K562 (cell line): ENCODE measurements around the gene PHETA1. TPM values are rescaled to one million over a fixed set of nuclear protein-coding genes. Genes with fewer than 3 reads are reported as not detected.

Experiments
- CBX3 ChIP-seq, 2 experiments: IDR thresholded peaks; 1 replicate in 1 of 2; 2 replicates in 1 of 2; pipeline ENCODE4 v1.6.1; 2012; ENCODE audit warnings: inconsistent platforms in 2 of 2, low read length in 2 of 2, borderline replicate concordance in 1 of 2, control low read depth in 1 of 2
- CEBPG ChIP-seq, 3 experiments: fragments of 200-800 bp in 1 of 3; sonication (Bioruptor generic) in 1 of 3; sonication (generic) in 1 of 3; formaldehyde crosslinking in 1 of 3; IDR thresholded peaks in 2 of 3; conservative IDR thresholded peaks in 1 of 3; 2 replicates each; pipeline versions ENCODE4 v1.6.1 to v1.8.0; 2016 to 2022; ENCODE audit warnings: missing compliant biosample characterization in 2 of 3, missing genetic modification characterization in 2 of 3, mild to moderate bottlenecking in 1 of 3, missing genetic modification reagents in 1 of 3
- EHMT2 ChIP-seq: fragments of 450-650 bp; IDR thresholded peaks from 2 replicates; pipeline ENCODE4 v1.6.1; 2018; ENCODE audit warnings: antibody characterized with exemption
- HNRNPH1 ChIP-seq: fragments of 200-400 bp; formaldehyde crosslinking; optimal IDR thresholded peaks from 2 replicates; pipeline ENCODE3; 2017; ENCODE audit warnings: low read depth, mild to moderate bottlenecking, low read length, moderate library complexity
- MAZ ChIP-seq, 2 experiments: fragments of 450-650 bp in 1 of 2; sonication (generic) in 1 of 2; formaldehyde crosslinking; IDR thresholded peaks in 1 of 2; conservative IDR thresholded peaks in 1 of 2; 2 replicates each; pipeline versions ENCODE4 v1.4.0 to v1.5.0; 2020; ENCODE audit warnings: mild to moderate bottlenecking in 1 of 2, missing genetic modification reagents in 1 of 2
- NCOA2 ChIP-seq, 2 experiments: fragments of 450-650 bp; IDR thresholded peaks; 2 replicates each; pipeline ENCODE4 v1.6.1; 2018; ENCODE audit warnings: mild to moderate bottlenecking in 2 of 2, moderate library complexity in 1 of 2; ENCODE audit not compliant: partially characterized antibody in 2 of 2
- SAP30 ChIP-seq: fragments of 200-600 bp; sonication (generic); IDR thresholded peaks from 2 replicates; pipeline ENCODE4 v1.6.1; 2012; ENCODE audit warnings: borderline replicate concordance, low read depth, mild to moderate bottlenecking, moderate library complexity, low read length, control low read depth, inconsistent platforms; ENCODE audit not compliant: insufficient read depth, poor library complexity, severe bottlenecking
- SETDB1 ChIP-seq: IDR thresholded peaks from one replicate; pipeline ENCODE4 v1.6.1; 2012; ENCODE audit warnings: low read length, control low read depth, inconsistent platforms
- SIN3B ChIP-seq: fragments of 450-650 bp; IDR thresholded peaks from 2 replicates; pipeline ENCODE4 v1.6.1; 2017; ENCODE audit warnings: low read depth, mild to moderate bottlenecking, moderate library complexity
- SRSF1 ChIP-seq: fragments of 200-400 bp; formaldehyde crosslinking; IDR thresholded peaks from 2 replicates; pipeline ENCODE4 v1.6.1; 2017; ENCODE audit warnings: mild to moderate bottlenecking, low read depth, low read length, moderate library complexity
- XRCC5 ChIP-seq: fragments of 200-400 bp; formaldehyde crosslinking; IDR thresholded peaks from 2 replicates; pipeline ENCODE4 v1.6.1; 2017; ENCODE audit warnings: low read depth, mild to moderate bottlenecking, low read length
- ZEB2 ChIP-seq: fragments of 450-650 bp; IDR thresholded peaks from 2 replicates; pipeline ENCODE4 v1.6.1; 2016
- ZFP36 ChIP-seq: fragments of 150-350 bp; IDR thresholded peaks from 2 replicates; pipeline ENCODE4 v1.6.1; 2018; ENCODE audit warnings: low read length, low read depth; ENCODE audit not compliant: partially characterized antibody
- ZNF232 ChIP-seq: sonication (generic); formaldehyde crosslinking; IDR thresholded peaks from 2 replicates; pipeline ENCODE4 v1.8.0; 2022; ENCODE audit warnings: mild to moderate bottlenecking, missing genetic modification reagents
- ZNF507 ChIP-seq: conservative IDR thresholded peaks from 2 replicates; pipeline ENCODE4 v1.6.1; 2017; ENCODE audit warnings: missing genetic modification characterization, missing compliant biosample characterization
- ZNF551 ChIP-seq: fragments of 250-450 bp; sonication (Bioruptor Pico); IDR thresholded peaks from 2 replicates; pipeline ENCODE4 v1.5.0; 2021; ENCODE audit warnings: mild to moderate bottlenecking, moderate library complexity
- polyA plus RNA-seq, 8 experiments: library from polyadenylated mRNA; depleted of rRNA in 4 of 8; stranded (reverse) in 5 of 8; unstranded in 3 of 8; fragments of >200 nt; fragmentation: Nextera tagmentation in 2 of 8; fragmentation: Illumina TruSeq in 1 of 8; extraction: Ambion mirVana in 2 of 8; extraction: Trizol in 1 of 8; gene quantifications; 2 replicates each; pipeline versions ENCODE4 v1.2.1 to v1.2.3, GENCODE V29; 2011 to 2014; ENCODE audit warnings: inconsistent platforms in 1 of 8, missing spikeins in 1 of 8
- total RNA-seq, 7 experiments: library from RNA; depleted of rRNA in 6 of 7; stranded (reverse); fragments of >200 nt in 6 of 7; fragmentation: Illumina TruSeq in 2 of 7; extraction: Trizol in 2 of 7; gene quantifications; 2 replicates each; pipeline versions ENCODE4 v1.2.1 to v1.2.3, GENCODE V29; 2011 to 2021; ENCODE audit warnings: low replicate concordance in 1 of 7
- TF ChIP-seq, protein P1 (sequence below): fragments of 450-650 bp; IDR thresholded peaks from 2 replicates; pipeline ENCODE4 v1.6.1; 2014; ENCODE audit warnings: low read depth, mild to moderate bottlenecking, moderate library complexity, borderline replicate concordance
- TF ChIP-seq, protein P2 (sequence below): sonication (generic); formaldehyde crosslinking; IDR thresholded peaks from 2 replicates; pipeline ENCODE4 v1.8.0; 2022; ENCODE audit warnings: missing genetic modification reagents, mild to moderate bottlenecking, moderate library complexity, borderline replicate concordance
- TF ChIP-seq, protein P3 (sequence below), 2 experiments: fragments of 450-650 bp in 1 of 2; sonication (generic) in 1 of 2; formaldehyde crosslinking; conservative IDR thresholded peaks; 2 replicates each; pipeline versions ENCODE4 v1.4.0 to v1.8.1; 2020 to 2022; ENCODE audit warnings: mild to moderate bottlenecking in 1 of 2, missing genetic modification reagents in 1 of 2
- TF ChIP-seq, protein P4 (sequence below): fragments of 250-450 bp; sonication (Bioruptor Pico); IDR thresholded peaks from 2 replicates; pipeline ENCODE4 v1.4.0; 2020; ENCODE audit warnings: mild to moderate bottlenecking, moderate library complexity, borderline replicate concordance

The PHETA1 gene
- total and polyA plus RNA-seq, 9 of the 15 experiments (the other 6 are each of a cell fraction or from before 2014, with no cell fraction given): 0.03 to 12.4 (median 3.0) TPM

DNA sequence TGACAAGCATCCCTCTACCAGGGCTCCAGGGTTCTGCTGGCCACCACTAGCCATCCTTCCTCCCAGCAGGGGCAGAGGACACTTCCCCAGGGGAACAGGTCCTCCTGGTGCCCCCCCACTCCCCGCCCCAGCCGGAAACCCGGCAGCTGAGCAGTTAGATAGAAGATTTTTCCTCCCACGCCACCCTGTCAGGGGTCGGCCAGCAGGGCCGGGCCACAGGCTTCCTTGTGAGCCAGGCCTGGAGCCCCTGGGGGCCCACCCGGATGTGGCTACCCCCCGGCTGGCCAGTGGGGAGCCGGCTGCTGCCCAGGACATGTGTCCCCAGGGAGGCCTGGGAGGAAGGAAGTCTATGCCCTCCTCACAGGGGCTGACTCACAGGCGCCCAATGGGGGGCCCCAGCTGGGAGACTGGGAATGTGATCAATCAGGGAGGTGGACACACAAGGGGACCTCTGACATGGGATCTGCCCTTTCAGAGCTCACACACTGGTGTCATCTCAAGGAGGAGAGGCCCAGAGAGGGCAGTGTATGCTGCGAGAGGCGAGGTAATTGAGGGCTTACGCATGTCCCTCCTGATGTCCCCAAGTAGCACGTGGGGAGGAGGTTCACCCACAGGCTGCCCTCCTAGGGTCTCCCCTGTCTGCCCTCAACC lies 41.0 kb upstream of the PHETA1 start (continued):
- TF ChIP-seq, protein P1, sequence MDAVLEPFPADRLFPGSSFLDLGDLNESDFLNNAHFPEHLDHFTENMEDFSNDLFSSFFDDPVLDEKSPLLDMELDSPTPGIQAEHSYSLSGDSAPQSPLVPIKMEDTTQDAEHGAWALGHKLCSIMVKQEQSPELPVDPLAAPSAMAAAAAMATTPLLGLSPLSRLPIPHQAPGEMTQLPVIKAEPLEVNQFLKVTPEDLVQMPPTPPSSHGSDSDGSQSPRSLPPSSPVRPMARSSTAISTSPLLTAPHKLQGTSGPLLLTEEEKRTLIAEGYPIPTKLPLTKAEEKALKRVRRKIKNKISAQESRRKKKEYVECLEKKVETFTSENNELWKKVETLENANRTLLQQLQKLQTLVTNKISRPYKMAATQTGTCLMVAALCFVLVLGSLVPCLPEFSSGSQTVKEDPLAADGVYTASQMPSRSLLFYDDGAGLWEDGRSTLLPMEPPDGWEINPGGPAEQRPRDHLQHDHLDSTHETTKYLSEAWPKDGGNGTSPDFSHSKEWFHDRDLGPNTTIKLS: no peak
- TF ChIP-seq, protein P2, sequence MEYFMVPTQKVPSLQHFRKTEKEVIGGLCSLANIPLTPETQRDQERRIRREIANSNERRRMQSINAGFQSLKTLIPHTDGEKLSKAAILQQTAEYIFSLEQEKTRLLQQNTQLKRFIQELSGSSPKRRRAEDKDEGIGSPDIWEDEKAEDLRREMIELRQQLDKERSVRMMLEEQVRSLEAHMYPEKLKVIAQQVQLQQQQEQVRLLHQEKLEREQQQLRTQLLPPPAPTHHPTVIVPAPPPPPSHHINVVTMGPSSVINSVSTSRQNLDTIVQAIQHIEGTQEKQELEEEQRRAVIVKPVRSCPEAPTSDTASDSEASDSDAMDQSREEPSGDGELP (CRISPR knock-in tag): peak; percentile 94
- TF ChIP-seq NCOA2 (IDR thresholded peaks at IDR 0.05; ENCODE audit: partially characterized antibody in 2 of 2): no peak
- no peak for TF ChIP-seq HNRNPH1
- 0 out of 2 replicates have a peak, but pooled peaks have one; percentile 39 for TF ChIP-seq XRCC5
- TF ChIP-seq, protein P3, sequence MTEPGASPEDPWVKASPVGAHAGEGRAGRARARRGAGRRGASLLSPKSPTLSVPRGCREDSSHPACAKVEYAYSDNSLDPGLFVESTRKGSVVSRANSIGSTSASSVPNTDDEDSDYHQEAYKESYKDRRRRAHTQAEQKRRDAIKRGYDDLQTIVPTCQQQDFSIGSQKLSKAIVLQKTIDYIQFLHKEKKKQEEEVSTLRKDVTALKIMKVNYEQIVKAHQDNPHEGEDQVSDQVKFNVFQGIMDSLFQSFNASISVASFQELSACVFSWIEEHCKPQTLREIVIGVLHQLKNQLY (CRISPR knock-in tag; conservative IDR thresholded peaks at IDR 0.05): no peak
- no peak for TF ChIP-seq SIN3B
- no peak for TF ChIP-seq SAP30
- no peak for TF ChIP-seq ZNF507 (tag)
- no peak for TF ChIP-seq ZNF551
- TF ChIP-seq ZNF232 (CRISPR knock-in tag): no peak
- TF ChIP-seq CEBPG (CRISPR knock-in tag; IDR thresholded peaks at IDR 0.05): no peak
- no peak for TF ChIP-seq CEBPG (tag; conservative IDR thresholded peaks at IDR 0.05 in 1 of 2, IDR thresholded peaks at IDR 0.05 in 1 of 2)
- TF ChIP-seq ZFP36: no peak
- no peak for TF ChIP-seq SRSF1
- no peak for TF ChIP-seq ZEB2
- no peak for TF ChIP-seq EHMT2
- TF ChIP-seq CBX3 (IDR thresholded peaks at IDR 0.05; ENCODE audit: borderline replicate concordance in 1 of 2, low read length in 2 of 2): no peak
- TF ChIP-seq MAZ (CRISPR knock-in tag; conservative IDR thresholded peaks at IDR 0.05 in 1 of 2, IDR thresholded peaks at IDR 0.05 in 1 of 2): peak; percentile 72 to 78
- TF ChIP-seq, protein P4, sequence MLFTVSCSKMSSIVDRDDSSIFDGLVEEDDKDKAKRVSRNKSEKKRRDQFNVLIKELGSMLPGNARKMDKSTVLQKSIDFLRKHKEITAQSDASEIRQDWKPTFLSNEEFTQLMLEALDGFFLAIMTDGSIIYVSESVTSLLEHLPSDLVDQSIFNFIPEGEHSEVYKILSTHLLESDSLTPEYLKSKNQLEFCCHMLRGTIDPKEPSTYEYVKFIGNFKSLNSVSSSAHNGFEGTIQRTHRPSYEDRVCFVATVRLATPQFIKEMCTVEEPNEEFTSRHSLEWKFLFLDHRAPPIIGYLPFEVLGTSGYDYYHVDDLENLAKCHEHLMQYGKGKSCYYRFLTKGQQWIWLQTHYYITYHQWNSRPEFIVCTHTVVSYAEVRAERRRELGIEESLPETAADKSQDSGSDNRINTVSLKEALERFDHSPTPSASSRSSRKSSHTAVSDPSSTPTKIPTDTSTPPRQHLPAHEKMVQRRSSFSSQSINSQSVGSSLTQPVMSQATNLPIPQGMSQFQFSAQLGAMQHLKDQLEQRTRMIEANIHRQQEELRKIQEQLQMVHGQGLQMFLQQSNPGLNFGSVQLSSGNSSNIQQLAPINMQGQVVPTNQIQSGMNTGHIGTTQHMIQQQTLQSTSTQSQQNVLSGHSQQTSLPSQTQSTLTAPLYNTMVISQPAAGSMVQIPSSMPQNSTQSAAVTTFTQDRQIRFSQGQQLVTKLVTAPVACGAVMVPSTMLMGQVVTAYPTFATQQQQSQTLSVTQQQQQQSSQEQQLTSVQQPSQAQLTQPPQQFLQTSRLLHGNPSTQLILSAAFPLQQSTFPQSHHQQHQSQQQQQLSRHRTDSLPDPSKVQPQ (CRISPR knock-in tag): no peak
- no peak for TF ChIP-seq SETDB1
